DOHH2 (cell line): ENCODE data around the gene TRAPPC2L.

ENCODE experiments used
- H3F3A ChIP-seq: fragments of 200-600 bp; sonication (generic), shearing (Covaris generic); 2 replicates; pipeline ENCODE4 v1.6.0; 2016; ENCODE audit warnings: antibody characterized with exemption, mild to moderate bottlenecking; ENCODE audit not compliant: control insufficient read depth, insufficient read depth
- H3K27ac ChIP-seq: fragments of 200-600 bp; sonication (generic); 2 replicates; pipeline ENCODE4 v1.5.1; 2014; ENCODE audit warnings: low read depth, mild to moderate bottlenecking, low read length, moderate library complexity
- H3K27me3 ChIP-seq: fragments of 200-600 bp; sonication (generic); 2 replicates; pipeline ENCODE4 v1.6.1; 2014; ENCODE audit warnings: mild to moderate bottlenecking, low read length, mixed read lengths; ENCODE audit not compliant: control insufficient read depth
- H3K36me3 ChIP-seq: fragments of 200-600 bp; sonication (generic); 2 replicates; pipeline ENCODE4 v1.6.1; 2014; ENCODE audit warnings: mild to moderate bottlenecking, low read length, moderate library complexity, mixed read lengths; ENCODE audit not compliant: control insufficient read depth
- H3K4me1 ChIP-seq: fragments of 200-600 bp; sonication (generic); 2 replicates; pipeline ENCODE4 v1.6.1; 2014; ENCODE audit warnings: mild to moderate bottlenecking, low read length, mixed read lengths; ENCODE audit not compliant: control insufficient read depth
- H3K4me2 ChIP-seq: fragments of 200-600 bp; sonication (generic); 2 replicates; pipeline ENCODE4 v1.6.0; 2014; ENCODE audit warnings: mild to moderate bottlenecking, low read length, moderate library complexity
- H3K4me3 ChIP-seq: fragments of 200-600 bp; sonication (generic); 2 replicates; pipeline ENCODE4 v1.5.1; 2014; ENCODE audit warnings: mild to moderate bottlenecking, low read length, mixed read lengths
- H3K79me2 ChIP-seq: fragments of 200-600 bp; sonication (generic); 2 replicates; pipeline ENCODE4 v1.6.1; 2014; ENCODE audit warnings: mild to moderate bottlenecking, low read length, mixed read lengths; ENCODE audit not compliant: control insufficient read depth
- H3K9me2 ChIP-seq: fragments of 200-600 bp; sonication (generic); replicated peaks from 2 replicates; pipeline ENCODE4 v1.6.1; 2014; ENCODE audit warnings: mild to moderate bottlenecking, low read length, mixed read lengths; ENCODE audit not compliant: control insufficient read depth
- H3K9me3 ChIP-seq: fragments of 200-600 bp; sonication (generic); 2 replicates; pipeline ENCODE4 v1.6.1; 2014; ENCODE audit warnings: antibody characterized with exemption, low read length, mixed read lengths; ENCODE audit not compliant: control insufficient read depth, insufficient read depth
- H4K20me1 ChIP-seq: fragments of 200-600 bp; sonication (generic); 2 replicates; pipeline ENCODE4 v1.6.0; 2014; ENCODE audit warnings: low read depth, mild to moderate bottlenecking, antibody characterized with exemption, low read length, moderate library complexity; ENCODE audit not compliant: control insufficient read depth, insufficient read depth
- CTCF ChIP-seq: fragments of 200-600 bp; sonication (generic); IDR thresholded peaks from one replicate; pipeline ENCODE4 v1.5.1; 2014; ENCODE audit warnings: antibody characterized with exemption, mild to moderate bottlenecking, low read depth, low read length; ENCODE audit not compliant: poor library complexity, severe bottlenecking
- EZH2phosphoT487 ChIP-seq: fragments of 200-600 bp; sonication (generic); IDR thresholded peaks from 2 replicates; pipeline ENCODE4 v1.6.1; 2017; ENCODE audit warnings: borderline replicate concordance, mild to moderate bottlenecking, antibody characterized with exemption, low read length, moderate library complexity, mixed read lengths

Gene TRAPPC2L

GRCh38 chr16:88880226-88881006 lies 23.5 kb downstream of the TRAPPC2L start:
- H3K9me3 ChIP-seq, result no peaks in the 10 kb centered on the region
- no peak for TF ChIP-seq EZH2phosphoT487
- no peak for TF ChIP-seq CTCF
- peaks cover 79% of the 10 kb centered on the region for H3K36me3 ChIP-seq
- H3K9me2 ChIP-seq, result no peaks in the 10 kb centered on the region
- no peaks in the 10 kb centered on the region for H3K4me1 ChIP-seq
- H3K4me3 ChIP-seq, result no peak overlapping the region
- no peak overlapping the region for H3K27ac ChIP-seq
- peaks cover 5% of the 10 kb centered on the region for H3F3A ChIP-seq
- H3K79me2 ChIP-seq, result no peaks in the 10 kb centered on the region
- no peaks in the 10 kb centered on the region for H4K20me1 ChIP-seq
- no peak overlapping the region for H3K4me2 ChIP-seq
- no peaks in the 10 kb centered on the region for H3K27me3 ChIP-seq

- no peaks in the 10 kb centered on the region for H3K79me2 ChIP-seq
- peaks cover 84% of the 10 kb centered on the region for H3K36me3 ChIP-seq
- no peak overlapping the region for H3K4me3 ChIP-seq
- no peaks in the 10 kb centered on the region for H3K9me2 ChIP-seq
- TF ChIP-seq EZH2phosphoT487, result no peak
- no peak for TF ChIP-seq CTCF
- no peaks in the 10 kb centered on the region for H4K20me1 ChIP-seq
- no peak overlapping the region for H3K4me2 ChIP-seq
- no peaks in the 10 kb centered on the region for H3K4me1 ChIP-seq
- H3F3A ChIP-seq, result peaks cover under 1% of the 10 kb centered on the region; the same call in 1 of the 2 replicates
- H3K27ac ChIP-seq, result no peak overlapping the region
- no peaks in the 10 kb centered on the region for H3K27me3 ChIP-seq
- H3K9me3 ChIP-seq, result no peaks in the 10 kb centered on the region
Measured at GRCh38 chr16:88881007-88881615, 24.2 kb downstream of the TRAPPC2L start.

GRCh38 chr16:88881675-88882357 lies 24.9 kb downstream of the TRAPPC2L start:
- no peak for TF ChIP-seq CTCF
- TF ChIP-seq EZH2phosphoT487, result no peak
- no peaks in the 10 kb centered on the region for H4K20me1 ChIP-seq
- H3K9me3 ChIP-seq, result no peaks in the 10 kb centered on the region
- H3K79me2 ChIP-seq, result no peaks in the 10 kb centered on the region
- H3K4me2 ChIP-seq, result no peak overlapping the region
- H3K36me3 ChIP-seq, result peaks cover 82% of the 10 kb centered on the region
- no peak overlapping the region for H3K4me3 ChIP-seq
- H3K4me1 ChIP-seq, result no peaks in the 10 kb centered on the region
- H3K9me2 ChIP-seq, result no peaks in the 10 kb centered on the region
- H3F3A ChIP-seq, result no peaks in the 10 kb centered on the region
- no peaks in the 10 kb centered on the region for H3K27me3 ChIP-seq
- no peak overlapping the region for H3K27ac ChIP-seq
